Measurements from ENCODE around the gene ETS2.

ETS2 gene

DNA sequence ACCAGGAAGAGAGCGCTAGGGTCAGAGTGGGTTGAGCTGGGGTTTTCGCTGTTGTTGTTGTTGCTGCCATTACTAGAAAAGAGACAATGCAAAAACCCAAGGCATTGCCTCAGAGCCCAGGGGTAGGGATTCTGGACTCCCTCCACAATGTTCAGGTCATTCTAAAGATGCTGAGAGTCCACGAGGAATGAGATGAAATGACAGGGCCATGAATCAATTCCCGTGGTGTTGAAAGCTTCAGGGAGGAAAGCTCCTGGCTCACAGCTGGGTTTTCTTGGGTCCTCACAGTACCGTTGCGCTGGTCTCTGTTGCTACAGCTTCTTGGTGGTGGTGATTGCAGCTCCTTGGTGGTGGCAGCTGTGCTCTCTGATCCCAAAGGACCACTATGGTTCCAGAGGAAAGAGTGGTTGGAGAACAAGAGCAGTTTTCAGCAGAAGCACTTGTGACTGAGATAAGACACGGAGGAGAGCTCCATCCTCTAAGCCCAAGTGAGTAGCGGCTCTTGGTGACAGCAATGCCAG is 58.2 kb downstream of the ETS2 start:
- no peak for DNase-seq

DNA sequence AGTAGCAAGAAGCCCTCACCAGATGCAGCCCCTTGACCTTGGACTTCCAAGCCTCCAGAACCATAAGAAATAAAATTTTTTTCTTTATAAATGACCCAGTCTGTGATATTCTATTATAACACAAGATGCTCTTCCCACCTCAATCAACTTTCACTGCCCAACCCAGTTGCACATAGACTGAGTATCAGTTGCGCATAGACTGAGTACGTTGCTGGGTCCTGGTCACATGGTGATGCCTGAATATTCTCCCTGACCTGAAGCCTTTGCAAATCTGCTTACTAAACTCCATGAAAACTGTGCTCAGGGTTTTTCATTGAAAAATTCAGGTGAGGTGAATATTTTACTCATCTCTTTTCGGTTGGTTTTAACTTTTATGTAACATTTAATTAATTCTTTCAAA is 59.2 kb downstream of the ETS2 start:
- DNase-seq = no peak

DNA sequence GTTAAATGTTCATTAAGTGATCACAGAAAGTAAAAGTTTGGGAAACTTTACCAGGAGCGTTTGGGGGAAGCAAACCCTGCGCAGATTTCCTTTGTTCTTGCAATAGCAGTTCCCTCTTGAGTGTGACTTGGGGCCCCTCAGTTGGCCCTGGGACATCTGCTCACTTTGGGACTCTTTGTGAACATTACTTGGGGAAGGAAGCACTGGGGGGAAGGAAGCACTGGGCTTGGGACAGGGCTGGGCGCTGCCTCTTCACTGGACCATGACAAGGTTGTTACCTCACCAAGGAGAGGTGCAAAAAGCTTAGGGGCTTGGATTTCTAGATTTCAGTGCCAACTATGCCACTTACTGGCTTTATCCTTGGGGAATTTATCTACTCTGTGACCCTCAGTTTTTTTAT is 63.5 kb downstream of the ETS2 start:
- DNase-seq = no peak

DNA sequence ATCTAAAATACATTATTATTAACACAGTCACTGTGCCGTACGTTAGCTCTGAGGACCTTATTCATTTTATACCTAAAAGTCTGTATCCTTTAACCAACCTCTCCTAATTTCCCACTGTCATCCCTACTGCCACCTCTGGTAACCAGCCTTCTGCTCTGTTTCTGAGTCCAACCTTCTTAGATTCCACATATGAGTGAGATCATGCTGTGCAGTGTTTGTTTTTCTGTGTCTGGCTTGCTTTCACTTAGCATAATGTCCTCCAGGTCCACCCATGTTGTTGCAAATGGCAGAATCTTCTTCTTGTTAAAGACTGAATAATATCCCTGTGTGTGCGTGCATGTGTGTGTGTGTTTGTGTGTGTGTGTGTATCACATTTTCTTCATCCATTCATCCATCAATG is 64.2 kb downstream of the ETS2 start:
- DNase-seq = peak; percentile 27

Data from NCI-H1092 (cell line).